GM18858 (cell line): ENCODE data around the gene WNT5B.
"Not testable (repeated sequence)": the region's sequence is repeated elsewhere in the genome, so short reads cannot be mapped to it uniquely, and the experiment has no call there.

Experiments used
- ATAC-seq: cut with Tn5 transposase; IDR thresholded peaks from one replicate; pipeline ENCODE4 v1.9.1; 2021; ENCODE audit not compliant: unreplicated experiment

WNT5B gene

GRCh38 chr12:1595690-1596347 lies 33.2 kb upstream of the WNT5B start:
- no peak for ATAC-seq

DNA sequence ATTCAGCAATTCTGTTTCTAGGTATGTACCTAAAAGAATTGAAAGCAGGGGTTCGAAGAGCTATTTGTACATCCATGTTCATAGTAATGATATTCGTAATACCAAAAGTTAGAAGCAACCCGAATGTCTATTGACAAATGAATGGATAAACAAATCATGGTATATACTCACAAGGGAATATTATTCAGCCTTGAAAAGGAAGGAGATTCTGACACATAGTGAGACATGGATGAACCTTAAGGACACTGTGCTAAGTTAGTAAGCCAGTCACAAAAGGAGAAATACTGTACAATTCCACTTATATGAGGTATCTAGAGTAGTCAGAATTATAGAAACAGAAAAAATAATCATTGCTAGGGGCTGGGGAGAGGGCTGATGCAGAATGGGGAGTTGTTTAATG lies 30.3 kb upstream of the WNT5B start:
- ATAC-seq = no peak

GRCh38 chr12:1602706-1603105 lies 26.3 kb upstream of the WNT5B start:
- not testable (repeated sequence) for ATAC-seq

DNA sequence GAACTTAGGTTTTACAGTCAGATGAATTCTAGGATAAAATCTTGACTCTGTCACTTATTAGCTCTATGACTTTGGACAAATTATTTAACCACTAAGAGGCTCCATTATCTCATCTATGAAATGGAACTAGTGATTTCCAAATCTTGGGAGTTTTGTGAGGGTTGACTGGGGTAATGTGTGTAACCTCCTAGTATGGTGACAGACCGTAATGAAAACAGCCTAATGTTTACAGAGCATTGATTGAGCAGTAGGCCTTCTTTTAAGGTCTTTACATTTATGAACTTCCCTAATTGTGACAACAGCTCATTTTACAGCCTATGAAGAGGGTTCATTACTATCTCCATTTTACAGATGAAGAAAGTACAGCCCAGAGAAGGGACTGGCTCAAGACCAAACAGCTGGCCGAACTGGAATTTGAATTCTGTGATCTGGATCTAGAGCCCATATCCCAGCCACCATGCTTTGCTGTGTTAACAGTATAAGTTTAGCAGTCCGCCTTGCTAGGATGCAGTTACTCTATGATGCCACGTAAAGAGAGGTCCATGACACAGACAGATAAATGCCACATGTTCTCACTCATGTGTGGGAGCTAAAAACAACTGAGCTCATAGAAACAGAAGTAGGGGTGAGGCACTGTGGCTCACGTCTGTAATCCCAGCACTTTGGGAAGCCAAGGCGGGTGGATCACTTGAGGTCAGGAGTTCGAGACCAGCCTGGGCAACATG lies 25.6 kb upstream of the WNT5B start:
- no peak for ATAC-seq

DNA sequence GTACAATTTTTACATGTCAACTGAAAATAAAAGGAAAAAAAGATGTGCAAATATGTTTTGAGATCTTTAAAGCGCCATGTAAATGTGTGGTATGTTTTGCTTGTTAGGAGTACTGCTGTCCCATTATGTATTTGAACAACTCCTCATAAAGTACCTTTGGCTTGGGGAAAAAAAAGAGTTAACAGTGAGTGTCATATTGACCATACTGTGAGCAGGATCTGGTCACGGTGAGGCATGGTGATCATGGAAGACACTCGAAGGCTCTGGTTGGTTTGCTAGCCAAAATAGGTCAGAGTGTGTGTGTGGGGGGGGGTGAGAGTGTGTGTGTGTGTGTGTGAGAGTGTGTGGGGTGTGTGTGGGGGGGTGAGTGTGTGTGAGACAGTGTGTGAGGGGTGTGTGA lies 24.6 kb upstream of the WNT5B start:
- no peak for ATAC-seq

DNA sequence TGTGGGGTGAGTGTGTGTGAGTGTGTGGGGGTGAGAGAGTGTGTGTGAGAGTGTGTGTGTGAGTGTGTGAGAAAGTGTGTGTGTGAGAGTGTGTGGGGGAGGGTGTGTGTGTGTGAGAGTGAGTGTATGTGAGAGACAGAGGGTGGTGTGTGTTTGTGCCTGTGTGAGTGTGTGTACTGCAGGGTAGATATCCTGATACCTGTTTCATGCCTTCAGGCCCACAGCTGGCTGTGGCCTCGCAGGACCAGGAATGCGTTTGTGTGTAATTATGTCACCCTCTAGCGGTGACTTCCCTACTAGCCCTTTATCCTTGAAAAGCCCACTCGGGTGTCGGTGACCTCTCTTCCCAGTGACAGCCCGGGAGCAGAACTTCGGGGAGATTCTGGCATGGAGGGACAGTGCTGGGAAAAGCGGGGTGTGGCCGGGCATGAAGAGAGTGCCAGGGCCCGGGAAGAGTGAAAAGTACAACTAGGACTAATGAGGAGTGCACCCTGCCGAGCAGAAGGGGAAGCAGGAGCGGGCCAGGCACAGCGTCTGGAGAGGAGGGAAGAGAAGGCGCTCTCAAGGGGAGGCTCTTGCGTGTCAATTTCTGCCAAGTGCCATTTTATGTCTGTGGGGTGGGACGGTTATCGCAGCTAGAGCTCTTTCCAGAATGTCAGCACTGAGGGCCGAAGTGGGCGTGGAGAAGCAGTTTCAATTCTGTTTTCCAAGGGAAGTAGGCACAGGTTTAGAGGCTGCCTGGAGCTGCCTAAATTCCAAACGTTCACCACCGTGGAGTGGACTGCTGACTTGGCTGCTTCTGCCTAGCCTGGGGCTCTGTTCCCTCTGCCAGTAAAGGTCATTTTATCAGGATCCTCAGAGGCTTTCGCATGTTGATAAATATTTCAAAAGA lies 23.7 kb upstream of the WNT5B start:
- no peak for ATAC-seq

DNA sequence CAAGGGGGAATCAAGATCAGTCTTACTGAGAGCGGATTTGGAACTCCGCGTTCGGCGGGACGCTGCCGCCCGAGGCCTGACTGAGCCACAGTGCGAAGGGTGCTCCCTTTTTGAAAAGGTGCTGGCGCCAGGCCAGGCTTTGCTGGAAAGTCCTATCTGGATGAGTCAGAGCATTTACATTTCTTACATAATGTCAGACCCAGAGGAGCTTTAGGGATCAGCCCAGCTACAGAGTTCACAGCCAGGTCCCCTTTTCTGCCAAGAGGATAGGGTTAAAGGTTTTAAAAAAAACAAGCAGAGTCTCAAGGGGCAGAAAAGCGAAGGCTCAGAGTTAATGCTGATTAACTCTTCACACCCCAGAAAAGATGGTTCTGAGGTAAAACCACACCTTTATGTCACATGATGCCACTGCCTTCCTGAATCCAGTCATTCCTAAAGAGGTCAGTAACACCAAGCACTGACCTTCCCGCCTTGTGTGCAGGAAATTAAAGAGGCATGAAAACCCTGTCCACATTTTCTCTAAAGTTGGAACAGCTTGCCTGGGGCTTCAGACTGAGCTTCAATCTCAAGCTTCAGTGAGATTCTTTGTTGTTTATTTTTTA lies 22.9 kb upstream of the WNT5B start:
- no peak for ATAC-seq

DNA sequence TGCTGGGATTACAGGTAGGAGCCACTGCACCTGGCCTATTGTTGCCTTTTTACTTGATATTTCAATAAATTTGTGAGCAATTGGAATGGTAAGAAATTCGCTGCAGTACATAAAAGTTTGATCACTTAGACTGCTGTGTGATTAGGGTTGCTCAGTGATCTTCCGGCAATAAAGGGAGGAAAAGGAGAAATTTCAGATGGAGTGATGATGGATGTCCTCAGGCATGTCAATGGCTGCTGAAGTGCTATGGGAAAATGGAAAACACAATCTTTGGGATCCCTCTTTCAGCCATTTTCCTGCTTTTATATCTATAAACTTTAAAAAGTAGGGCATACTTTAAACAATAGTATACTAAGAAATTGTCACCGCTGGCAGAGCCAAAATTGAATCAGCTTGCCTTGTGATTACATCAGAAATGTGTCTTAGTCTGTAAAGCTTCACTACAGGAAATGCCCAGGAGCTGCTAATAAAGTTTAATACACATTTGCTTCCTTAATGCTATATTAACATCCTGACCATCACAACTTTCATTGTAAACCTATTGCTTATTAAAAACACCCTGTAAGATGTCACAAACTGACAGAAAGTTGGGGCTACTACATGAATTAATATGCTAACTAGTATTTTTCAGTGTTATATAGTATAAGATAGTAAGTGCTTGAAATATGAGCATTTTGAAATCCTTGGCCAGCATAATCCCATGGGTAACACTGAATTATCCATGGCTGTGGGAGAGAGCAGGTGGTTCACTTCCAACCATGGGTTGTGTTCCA lies 20.9 kb upstream of the WNT5B start:
- no peak for ATAC-seq

GRCh38 chr12:1608713-1609119 lies 20.3 kb upstream of the WNT5B start:
- no peak for ATAC-seq

DNA sequence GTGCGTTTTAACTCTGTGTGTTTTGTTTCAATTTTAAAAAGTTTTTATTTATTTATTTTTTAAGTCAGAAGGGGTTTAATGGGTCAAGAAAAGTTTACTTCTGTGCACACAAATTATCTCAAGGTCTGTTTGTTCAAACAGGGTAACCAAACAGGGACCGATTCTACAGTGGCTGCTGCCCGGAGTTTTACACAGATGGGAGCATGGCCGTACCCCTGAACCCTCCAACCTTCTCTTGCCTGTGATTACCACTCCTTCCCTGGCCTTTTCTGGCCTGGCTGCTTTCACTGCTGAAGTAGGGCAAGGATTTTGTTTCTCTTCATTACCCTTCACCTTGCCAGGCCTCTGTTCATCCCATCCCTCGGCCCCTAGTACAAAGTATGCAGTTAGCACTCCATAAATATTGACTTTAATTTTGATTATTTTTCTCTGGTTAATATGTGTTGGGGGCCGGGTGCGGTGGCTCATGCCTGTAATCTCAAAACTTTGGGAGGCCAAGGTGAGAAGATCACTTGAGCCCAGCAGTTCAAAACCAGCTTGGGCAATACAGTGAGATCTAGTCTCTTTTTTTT lies 18.9 kb upstream of the WNT5B start:
- ATAC-seq = no peak

GRCh38 chr12:1611803-1612572 lies 17.0 kb upstream of the WNT5B start:
- ATAC-seq = no peak

DNA sequence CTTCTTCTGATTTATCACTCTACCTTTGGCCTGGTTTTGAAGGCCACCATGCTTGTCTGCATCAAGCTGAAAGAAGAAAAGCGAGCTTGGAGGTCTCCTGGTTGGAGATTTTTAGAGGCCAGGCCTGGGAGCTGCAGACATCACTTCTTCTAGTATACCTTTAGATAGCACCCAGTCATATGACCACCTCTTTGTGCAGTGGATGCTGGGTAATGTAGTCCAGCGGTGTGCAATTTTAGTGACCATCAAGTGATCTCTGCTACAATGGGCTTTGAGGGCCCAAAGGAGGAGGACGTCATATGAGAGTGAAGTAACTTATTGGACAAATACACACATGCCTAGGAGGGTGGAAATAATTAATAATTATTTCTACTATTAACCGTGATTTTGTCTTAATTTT lies 15.2 kb upstream of the WNT5B start:
- ATAC-seq = no peak

GRCh38 chr12:1614360-1614759 lies 14.7 kb upstream of the WNT5B start:
- ATAC-seq = no peak

DNA sequence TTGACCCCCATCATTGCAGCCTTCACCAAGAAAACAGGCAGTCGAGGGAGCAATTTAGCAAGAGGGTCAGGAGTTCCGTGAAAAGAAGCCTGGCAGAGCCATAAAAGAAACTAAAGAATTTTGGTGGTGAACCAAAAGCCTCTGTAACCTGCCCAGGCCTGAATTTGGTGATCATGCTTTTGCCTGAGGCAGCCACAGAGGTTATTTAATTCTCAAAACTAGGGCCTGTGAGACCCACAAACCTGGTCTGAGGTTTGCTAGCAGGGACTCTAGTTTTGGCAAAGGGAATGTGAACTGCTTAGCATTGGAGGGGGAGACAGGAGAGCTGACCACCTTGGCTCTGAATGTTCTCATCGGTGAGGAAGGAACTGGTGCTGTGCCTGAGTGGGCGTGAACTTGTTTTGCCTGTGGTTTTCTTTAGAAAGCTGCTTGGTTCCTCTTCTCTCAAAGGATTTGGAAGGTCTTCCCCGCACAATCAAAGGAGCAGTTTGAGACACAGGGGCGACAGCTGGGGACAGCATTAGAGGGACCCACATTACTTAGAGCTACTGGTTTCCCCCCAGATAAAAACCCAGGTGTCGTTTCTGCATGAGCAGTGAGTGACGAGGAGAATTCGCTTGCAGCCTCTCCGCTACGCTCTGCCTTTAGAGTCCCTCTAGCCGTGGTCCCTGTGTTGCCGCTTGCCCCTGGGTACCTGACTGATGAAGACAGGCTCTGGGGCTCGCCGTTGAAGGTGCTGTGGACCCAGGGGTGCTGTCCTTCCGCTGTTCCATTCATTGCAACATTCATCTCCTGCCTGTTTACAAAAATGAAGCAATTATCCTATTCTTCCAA lies 12.6 kb upstream of the WNT5B start:
- no peak for ATAC-seq

DNA sequence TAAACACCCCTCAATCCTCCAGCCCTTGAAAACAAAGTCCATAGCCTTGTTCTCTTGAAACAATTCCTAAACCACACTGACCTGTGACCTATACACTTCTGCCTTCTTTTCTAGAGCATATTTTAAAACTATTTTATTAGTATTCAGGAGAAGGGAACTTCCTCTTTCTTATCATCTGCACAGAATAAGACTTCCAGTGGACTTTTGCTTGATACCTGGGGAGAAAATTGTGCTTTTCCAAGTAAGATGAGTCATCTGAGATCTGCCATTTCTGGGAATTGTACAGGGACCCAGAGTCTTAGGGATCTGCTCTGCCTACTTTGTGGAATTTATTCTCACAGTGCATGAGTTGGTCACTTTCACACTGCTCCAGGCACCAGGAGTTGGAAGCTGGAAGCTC lies 10.5 kb upstream of the WNT5B start:
- ATAC-seq = no peak

DNA sequence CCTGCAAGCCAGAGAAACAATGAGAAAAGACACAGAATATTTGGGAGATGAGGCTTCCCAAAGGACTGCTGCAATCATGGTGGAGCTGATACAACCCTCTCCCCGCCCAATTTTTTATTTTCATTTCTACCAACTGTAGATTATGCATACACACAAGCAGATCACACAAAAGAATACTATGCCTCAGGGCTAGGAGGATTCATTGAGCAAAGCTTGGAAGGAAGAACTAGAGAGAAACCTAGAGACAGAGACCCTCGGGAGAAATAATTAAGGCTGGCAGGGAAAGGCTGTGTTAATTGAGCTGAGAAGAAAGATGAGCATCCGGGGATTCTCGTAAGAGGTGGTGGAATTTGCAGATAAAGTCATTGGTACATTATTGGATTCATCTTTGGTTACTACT lies 9.9 kb upstream of the WNT5B start:
- no peak for ATAC-seq

- ATAC-seq = no peak
Measured at GRCh38 chr12:1619587-1619986, 9.4 kb upstream of the WNT5B start.

GRCh38 chr12:1620092-1620491 lies 8.9 kb upstream of the WNT5B start:
- ATAC-seq = no peak

DNA sequence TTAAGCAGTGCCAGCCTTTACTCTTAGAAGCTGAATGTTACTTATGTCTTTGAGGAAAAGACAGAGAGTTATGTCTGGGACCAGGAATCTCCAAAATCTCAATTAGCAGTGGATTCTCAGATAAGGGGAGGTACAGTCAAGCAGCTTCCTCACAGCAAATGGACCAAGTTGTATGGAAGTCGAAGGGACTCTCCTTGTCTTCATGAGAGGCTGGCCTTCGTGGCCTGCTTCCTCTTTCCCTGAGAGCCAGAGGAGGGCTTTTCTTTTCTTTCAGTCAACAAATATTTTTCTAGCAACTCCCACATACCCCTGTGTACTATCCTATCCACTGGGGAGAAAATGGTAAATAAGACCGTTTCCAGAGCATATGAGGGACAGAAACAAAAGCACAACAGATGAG lies 6.6 kb upstream of the WNT5B start:
- no peak for ATAC-seq
